GM19238 (cell line): Measurements from ENCODE around the gene CDKAL1.

Experiments
- DNase-seq: peaks from one replicate; pipeline ENCODE4 v3.0.0; 2011; ENCODE audit warnings: low spot score; ENCODE audit not compliant: insufficient read length

The CDKAL1 gene

GRCh38 chr6:21098134-21098533 is 563.9 kb downstream of the CDKAL1 start:
- no peak for DNase-seq

- DNase-seq: no peak
Observed at GRCh38 chr6:21098744-21099143, 564.5 kb downstream of the CDKAL1 start.

- no peak for DNase-seq
Observed at GRCh38 chr6:21099338-21100314, 565.4 kb downstream of the CDKAL1 start.

- DNase-seq: no peak
Observed at GRCh38 chr6:21100991-21101390, 566.7 kb downstream of the CDKAL1 start.

- no peak for DNase-seq
Observed at GRCh38 chr6:21101694-21102093, 567.4 kb downstream of the CDKAL1 start.

- no peak for DNase-seq
Observed at GRCh38 chr6:21102201-21102600, 567.9 kb downstream of the CDKAL1 start.

GRCh38 chr6:21102624-21103023 is 568.4 kb downstream of the CDKAL1 start:
- DNase-seq: no peak

GRCh38 chr6:21103626-21104224 is 569.5 kb downstream of the CDKAL1 start:
- DNase-seq: no peak

GRCh38 chr6:21104288-21104687 is 570.0 kb downstream of the CDKAL1 start:
- DNase-seq: no peak

GRCh38 chr6:21107796-21108195 is 573.5 kb downstream of the CDKAL1 start:
- DNase-seq: no peak

GRCh38 chr6:21109391-21110178 is 575.3 kb downstream of the CDKAL1 start:
- no peak for DNase-seq

- no peak for DNase-seq
Observed at GRCh38 chr6:21110684-21111083, 576.4 kb downstream of the CDKAL1 start.

- DNase-seq: no peak
Observed at GRCh38 chr6:21111093-21111725, 577.0 kb downstream of the CDKAL1 start.

GRCh38 chr6:21115111-21115510 is 580.9 kb downstream of the CDKAL1 start:
- no peak for DNase-seq

GRCh38 chr6:21116736-21117135 is 582.5 kb downstream of the CDKAL1 start:
- no peak for DNase-seq

GRCh38 chr6:21118216-21118780 is 584.0 kb downstream of the CDKAL1 start:
- no peak for DNase-seq

GRCh38 chr6:21121636-21122136 is 587.4 kb downstream of the CDKAL1 start:
- DNase-seq: no peak

GRCh38 chr6:21123507-21124436 is 589.5 kb downstream of the CDKAL1 start:
- no peak for DNase-seq

- no peak for DNase-seq
Observed at GRCh38 chr6:21128601-21129000, 594.3 kb downstream of the CDKAL1 start.

GRCh38 chr6:21131406-21131805 is 597.1 kb downstream of the CDKAL1 start:
- no peak for DNase-seq
